Cardiac fibroblast (primary cell): ENCODE measurements around the gene FAM20A.
"Not testable (repeated sequence)": the region's sequence is repeated elsewhere in the genome, so short reads cannot be mapped to it uniquely, and the experiment has no call there.

ENCODE experiments used
- DNase-seq, 2 donors: peaks; one replicate each; pipeline versions ENCODE4 v3.0.0 to v3.0.0-alpha.2; 2010; ENCODE audit warnings: low read depth in 2 of 2
- H3K4me3 ChIP-seq, 2 donors: replicated peaks in 1 of 2; 1 replicate in 1 of 2; 2 replicates in 1 of 2; pipeline ENCODE4 v1.5.1; 2011; ENCODE audit warnings: low read depth in 2 of 2, low read length in 2 of 2, mild to moderate bottlenecking in 2 of 2, moderate library complexity in 1 of 2
- CTCF ChIP-seq: IDR thresholded peaks from one replicate; pipeline ENCODE4 v1.5.1; 2011; ENCODE audit warnings: low read depth, mild to moderate bottlenecking, low read length, inconsistent platforms

The FAM20A gene

GRCh38 chr17:68499587-68499986 is 101.6 kb downstream of the FAM20A start:
- TF ChIP-seq CTCF = no peak
- no peak overlapping the region for H3K4me3 ChIP-seq
- no peak for DNase-seq

GRCh38 chr17:68498479-68499326 is 102.5 kb downstream of the FAM20A start:
- peak in 1 of 2 donors; percentile 60 for DNase-seq
- H3K4me3 ChIP-seq = no peak overlapping the region
- TF ChIP-seq CTCF = no peak

GRCh38 chr17:68497885-68498319 is 103.3 kb downstream of the FAM20A start:
- no peak overlapping the region for H3K4me3 ChIP-seq
- DNase-seq = no peak
- TF ChIP-seq CTCF = no peak

GRCh38 chr17:68495081-68495480 is 106.1 kb downstream of the FAM20A start:
- TF ChIP-seq CTCF = no peak
- no peak overlapping the region for H3K4me3 ChIP-seq
- no peak for DNase-seq

GRCh38 chr17:68492394-68493054 is 108.6 kb downstream of the FAM20A start:
- DNase-seq, H3K4me3 ChIP-seq: not testable (repeated sequence)

- peak in 1 of 2 donors; percentile 35 for DNase-seq
- no peak for TF ChIP-seq CTCF
- no peak overlapping the region for H3K4me3 ChIP-seq
Measured at GRCh38 chr17:68491381-68492231, 109.6 kb downstream of the FAM20A start.

- TF ChIP-seq CTCF = no peak
- DNase-seq = peak; percentile 28 to 40
- H3K4me3 ChIP-seq = no peak overlapping the region
Measured at GRCh38 chr17:68489919-68490318, 111.2 kb downstream of the FAM20A start.
